ENCODE measurements around the gene DEF6. TPM values are rescaled to one million over a fixed set of nuclear protein-coding genes. Genes with fewer than 3 reads are reported as not detected.

DEF6 gene
- total RNA-seq, 1 experiment from 2014 or later, result 5.6 TPM

GRCh38 chr6:35294308-35294945 is 3.2 kb upstream of the DEF6 start:
- Histone ChIP-seq H3T11ph (ENCODE audit: low read length) (no peak overlapping the region), H4K20me1 (ENCODE audit: control insufficient read depth, insufficient read depth, insufficient read length) (no peaks in the 10 kb centered on the region)
- H3K36me3 Mint-ChIP-seq (ENCODE audit: insufficient read depth in 1 of 3, low read depth in 3 of 3), result peaks cover 5 to 38% (median 36%) of the 10 kb centered on the region in 3 experiments; a peak in 6 of 7 replicates

More at GRCh38 chr6:35294308-35294945, 3.2 kb upstream of the DEF6 start:
- H3K79me2 ChIP-seq (ENCODE audit: insufficient read depth, low read length), result no peaks in the 10 kb centered on the region
- H2BK12ac ChIP-seq (ENCODE audit: insufficient read length, low read depth, low read length), result no peak overlapping the region
- H4K8ac ChIP-seq (replicated peaks; ENCODE audit: insufficient read length, low read depth, low read length), result no peak overlapping the region
- no peak overlapping the region for H3K23ac ChIP-seq (ENCODE audit: insufficient read length, low read depth, low read length)
- no peak overlapping the region for H4K91ac ChIP-seq (ENCODE audit: insufficient read length, low read depth, low read length)
- no peak overlapping the region for H3K4ac ChIP-seq (ENCODE audit: low read depth, low read length)
- peaks cover 1% of the 10 kb centered on the region; the same call in 1 of the 2 replicates for H3K4me1 ChIP-seq (ENCODE audit: insufficient read depth, low read length)
- H3K27me3 Mint-ChIP-seq (ENCODE audit: low read depth), result no peaks in the 10 kb centered on the region
- H3K9ac ChIP-seq (ENCODE audit: extremely low read depth, insufficient read length, low read length), result no peak overlapping the region
- no peak overlapping the region for H2BK15ac ChIP-seq (ENCODE audit: low read depth, low read length)
- no peak overlapping the region for H3K18ac ChIP-seq (ENCODE audit: insufficient read length, low read depth, low read length)
- no peaks in the 10 kb centered on the region for H3K23me2 ChIP-seq (ENCODE audit: insufficient read length, low read depth, low read length, poor library complexity, severe bottlenecking)
- H3K27ac Mint-ChIP-seq, result no peak overlapping the region
- H2BK5ac ChIP-seq (ENCODE audit: insufficient read length, low read length), result no peak overlapping the region
- DNase-seq, result peak; percentile 73
- no peak overlapping the region; a peak in 1 of 5 replicates for H3K4me3 Mint-ChIP-seq
- H2AK5ac ChIP-seq (ENCODE audit: insufficient read length, low read length), result no peak overlapping the region
- no peak overlapping the region for H2BK120ac ChIP-seq (ENCODE audit: low read depth, low read length, poor library complexity, severe bottlenecking)
- no peaks in the 10 kb centered on the region for H3K9me3 Mint-ChIP-seq
- no CpG with 5 or more reads among the region's 10 CpGs for WGBS (ENCODE audit: extremely low coverage, insufficient read length, low lambda C conversion rate)
- no peak overlapping the region for H2AFZ ChIP-seq (ENCODE audit: low read length)
- H2BK20ac ChIP-seq (ENCODE audit: low read depth, low read length, poor library complexity, severe bottlenecking), result no peak overlapping the region
- H4K5ac ChIP-seq (ENCODE audit: insufficient read length, low read depth, low read length), result no peak overlapping the region
- H3K27me3 ChIP-seq (ENCODE audit: insufficient read depth, low read length), result no peaks in the 10 kb centered on the region
- no peaks in the 10 kb centered on the region for H3K79me1 ChIP-seq (ENCODE audit: insufficient read depth, low read depth, low read length, poor library complexity, severe bottlenecking)
- H3K27ac ChIP-seq (ENCODE audit: insufficient read length, low read depth, low read length), result no peak overlapping the region
- peak; percentile 88 for TF ChIP-seq CTCF (conservative IDR thresholded peaks at IDR 0.05)
- no peak overlapping the region for H3K4me2 ChIP-seq (ENCODE audit: insufficient read depth, insufficient read length, low read length)
- H3K9me3 ChIP-seq (ENCODE audit: control insufficient read depth, low read depth, low read length), result no peaks in the 10 kb centered on the region
- no peak overlapping the region for H3K56ac ChIP-seq (ENCODE audit: insufficient read length, low read depth, low read length)
- H3K4me1 Mint-ChIP-seq, result peaks cover 5 to 8% of the 10 kb centered on the region in 2 experiments; a peak in 3 of 4 replicates
- H3K14ac ChIP-seq (ENCODE audit: insufficient read depth, low read length), result no peak overlapping the region
